HG03139 (cell line): ENCODE results near the gene SAE1.
"Not testable (repeated sequence)": the region's sequence is repeated elsewhere in the genome, so short reads cannot be mapped to it uniquely, and the experiment has no call there.

Source experiments
- ATAC-seq: cut with Tn5 transposase; IDR thresholded peaks from one replicate; pipeline ENCODE4 v1.9.1; 2021; ENCODE audit not compliant: unreplicated experiment

Gene SAE1

GRCh38 chr19:47130589-47131227, at the start of gene SAE1:
Gene SAE1 (plus strand): TSS chr19:47130835. CDS start chr19:47130931, 96 bp downstream.
- peak; percentile 77 for ATAC-seq

- no peak for ATAC-seq
These were observed 49.5 kb upstream of the SAE1 start for GRCh38 chr19:47081095-47081494.

DNA sequence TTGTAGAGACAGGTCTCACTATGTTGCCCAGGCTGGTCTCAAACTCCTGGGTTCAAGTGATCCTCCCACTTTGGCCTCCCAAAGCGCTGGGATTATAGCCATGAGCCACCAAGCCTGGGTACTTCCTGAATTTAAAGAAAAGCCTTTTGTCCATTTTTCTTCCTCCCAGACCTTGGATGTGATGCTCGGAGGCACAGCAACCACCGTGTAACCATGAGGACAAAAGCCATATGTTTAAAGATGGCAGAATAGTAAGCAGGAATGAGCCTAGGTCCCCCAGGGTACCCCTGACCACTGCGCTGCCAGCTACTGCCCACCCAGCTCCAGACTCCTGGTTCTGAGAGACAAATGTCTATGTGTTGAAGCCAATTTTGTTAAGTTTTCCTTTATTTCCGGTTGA, 48.1 kb upstream of the SAE1 start:
- no peak for ATAC-seq

DNA sequence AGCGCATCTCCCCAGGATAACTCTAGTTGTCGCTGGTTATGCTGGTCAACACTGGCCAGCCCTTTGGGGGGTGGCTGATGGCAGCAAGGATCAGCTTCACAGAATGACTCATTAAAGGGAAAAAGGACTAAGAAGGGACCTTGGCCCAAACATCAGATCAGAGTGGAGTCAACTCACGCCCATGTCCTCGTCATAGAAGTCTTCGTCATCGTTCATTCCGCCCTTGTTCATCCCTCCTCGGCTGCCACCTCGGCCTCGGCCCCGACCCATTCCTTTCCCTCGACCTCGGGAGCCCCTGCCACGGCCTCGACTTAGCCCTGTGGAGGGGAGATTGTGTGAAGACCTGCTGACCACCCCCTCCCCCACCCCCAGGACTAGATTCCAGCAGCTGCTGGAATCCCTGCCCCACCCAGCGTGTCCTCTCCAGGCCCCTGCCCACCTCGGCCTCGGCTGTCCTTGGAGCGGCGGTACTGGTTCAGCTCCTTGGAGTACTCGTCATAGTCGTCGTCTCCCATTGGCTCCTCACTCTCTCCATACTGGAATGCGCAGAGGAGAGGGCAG, 45.7 kb upstream of the SAE1 start:
- no peak for ATAC-seq

GRCh38 chr19:47086280-47086679, 44.4 kb upstream of the SAE1 start:
- ATAC-seq: no peak

GRCh38 chr19:47089767-47090350, 40.8 kb upstream of the SAE1 start:
- no peak for ATAC-seq

GRCh38 chr19:47093254-47093653, 37.4 kb upstream of the SAE1 start:
- ATAC-seq: no peak

DNA sequence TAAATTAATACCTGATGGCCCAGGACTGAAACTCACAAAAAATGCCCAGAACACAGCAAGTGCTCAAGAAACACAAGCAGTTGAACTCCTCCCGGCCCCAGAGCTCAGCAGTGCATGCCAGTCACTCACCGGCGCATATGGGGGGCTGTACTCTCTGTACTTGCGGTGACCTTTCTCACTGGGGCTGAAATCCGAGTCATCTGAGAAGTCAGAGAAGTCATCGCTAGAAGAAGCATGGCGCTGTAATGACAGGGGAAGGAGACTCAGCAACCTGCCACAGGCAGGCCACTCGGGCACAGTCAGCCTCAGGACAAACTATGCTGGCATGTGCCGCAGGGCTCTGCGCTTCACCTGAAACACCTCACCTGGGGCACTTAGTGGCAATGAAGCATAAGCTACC, 36.8 kb upstream of the SAE1 start:
- no peak for ATAC-seq

- no peak for ATAC-seq
These were observed 35.8 kb upstream of the SAE1 start for GRCh38 chr19:47094557-47095475.

DNA sequence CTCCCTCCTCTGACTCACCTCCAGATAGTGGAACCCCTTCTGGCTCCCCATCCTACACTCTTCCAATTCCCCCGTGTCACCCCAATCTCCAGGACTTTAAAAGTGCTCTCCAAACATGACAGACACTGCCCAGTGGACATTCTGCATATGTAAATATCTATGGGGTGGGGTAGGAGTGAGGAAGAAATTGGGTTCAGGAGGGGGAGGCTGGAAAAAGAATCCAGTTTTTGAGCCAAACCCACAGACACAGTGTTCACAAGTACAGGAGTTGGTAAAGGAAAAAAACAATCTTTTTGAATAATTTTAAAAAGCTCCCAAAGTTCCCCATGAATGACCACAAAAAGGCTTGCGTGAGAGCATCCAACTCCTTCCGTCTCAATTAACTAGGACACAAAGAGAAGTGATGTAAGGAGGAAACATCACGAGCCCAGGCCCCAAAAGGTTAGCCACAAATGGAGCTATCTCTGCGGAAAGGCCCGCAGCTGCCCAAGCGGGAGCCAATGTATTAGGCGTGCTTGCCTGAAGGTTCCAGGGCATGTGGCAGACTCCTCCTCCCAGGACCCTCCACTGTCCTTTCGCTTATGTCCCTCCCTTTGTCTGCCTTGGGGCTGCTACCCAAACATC, 35.0 kb upstream of the SAE1 start:
- no peak for ATAC-seq

DNA sequence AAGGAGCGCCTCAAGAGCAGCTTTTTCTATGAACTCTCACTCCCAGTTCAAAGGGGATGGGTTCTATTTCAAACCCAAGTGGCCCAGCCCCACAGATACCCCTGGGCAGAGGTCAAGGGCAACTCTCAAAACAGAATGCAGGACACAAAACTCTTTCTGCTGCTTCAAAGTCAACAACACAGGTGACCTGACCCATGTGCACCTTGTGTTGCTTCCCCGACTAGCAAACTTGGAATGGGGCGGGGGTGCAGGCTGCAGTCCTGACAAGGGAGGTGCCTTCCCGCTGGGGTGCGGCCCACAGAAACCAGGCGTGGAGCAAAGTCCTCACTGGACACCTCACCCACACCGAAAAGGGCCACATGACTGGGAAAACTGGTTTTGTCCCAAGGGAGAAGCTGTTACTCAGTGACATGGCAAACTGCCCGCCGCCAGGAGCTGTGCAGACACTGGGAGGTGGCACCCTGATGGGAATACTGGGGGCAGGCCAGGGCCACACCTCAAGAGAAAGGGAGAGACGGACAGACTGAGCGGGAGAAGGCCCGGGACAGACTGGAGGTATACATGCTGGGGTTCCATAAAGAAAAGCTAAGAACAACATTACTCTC, 34.4 kb upstream of the SAE1 start:
- ATAC-seq: no peak

DNA sequence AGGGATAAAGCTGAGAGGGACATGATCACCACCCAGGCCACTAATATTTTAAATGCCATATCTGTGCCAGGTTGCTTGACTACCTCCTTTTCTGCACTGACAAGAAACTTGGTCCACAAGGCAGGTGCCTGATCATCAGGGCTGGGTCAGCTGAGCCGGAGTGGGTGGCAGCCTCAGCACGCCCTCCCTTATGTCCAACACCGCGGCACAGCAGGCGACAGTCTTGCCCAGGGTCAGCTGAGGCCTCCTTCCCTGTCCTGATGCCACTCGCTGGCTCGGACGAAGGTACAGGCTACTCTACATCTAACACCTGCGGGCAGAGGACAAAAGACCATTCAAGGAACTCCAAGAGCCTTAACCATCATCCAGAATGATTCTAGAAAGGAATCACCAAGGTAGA, 33.9 kb upstream of the SAE1 start:
- no peak for ATAC-seq

- ATAC-seq: no peak
These were observed 33.0 kb upstream of the SAE1 start for GRCh38 chr19:47097396-47098201.

GRCh38 chr19:47098608-47099007, 32.0 kb upstream of the SAE1 start:
- no peak for ATAC-seq

GRCh38 chr19:47099576-47100050, 31.0 kb upstream of the SAE1 start:
- no peak for ATAC-seq

DNA sequence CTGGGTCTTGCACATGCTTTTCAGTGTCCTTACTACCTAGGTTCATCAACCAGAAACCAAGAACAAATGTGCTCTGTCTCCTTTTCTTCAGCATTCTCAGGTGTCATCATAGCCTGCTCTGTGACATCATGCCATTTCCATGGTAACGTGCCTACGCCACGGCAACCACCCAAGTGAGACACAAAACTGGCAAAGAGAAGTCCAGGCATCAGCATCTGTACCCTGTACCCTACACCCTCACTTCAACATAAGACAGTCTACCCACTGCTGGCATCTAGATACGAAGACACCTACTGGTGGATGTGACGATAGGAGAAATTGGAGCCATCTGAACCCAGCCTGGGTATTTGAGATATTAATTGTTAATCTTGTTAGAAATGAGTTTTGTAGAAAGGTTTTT, 30.3 kb upstream of the SAE1 start:
- ATAC-seq: no peak

DNA sequence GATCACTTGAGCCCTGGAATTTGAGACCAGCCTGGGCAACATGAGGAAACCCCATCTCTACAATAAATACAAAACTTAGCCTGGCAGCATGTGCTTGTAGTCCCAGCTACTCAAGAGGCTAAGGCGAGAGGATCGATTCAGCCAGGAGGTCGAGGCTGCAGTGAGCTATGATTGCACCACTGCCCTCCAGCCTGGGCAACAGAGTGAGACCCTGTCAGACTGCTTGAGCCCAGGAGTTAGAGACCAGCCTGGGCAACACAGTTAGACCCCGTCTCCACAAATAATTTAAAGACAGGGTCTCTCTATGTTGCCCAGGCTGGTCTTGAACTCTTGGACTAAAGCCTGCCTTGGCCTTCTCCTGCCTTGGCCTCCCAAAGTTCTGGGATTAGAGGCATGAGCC, 29.5 kb upstream of the SAE1 start:
- ATAC-seq: not testable (repeated sequence)

GRCh38 chr19:47102346-47103060, 28.1 kb upstream of the SAE1 start:
- ATAC-seq: no peak

- ATAC-seq: no peak
These were observed 26.0 kb upstream of the SAE1 start for GRCh38 chr19:47104680-47105079.
